SKM-1 (cell line): ENCODE results near the gene KCNV2.

Source experiments
- DNase-seq: peaks from one replicate; lab custom pipeline; 2025; ENCODE audit not compliant: unreplicated experiment; lab: John Stamatoyannopoulos, UW

KCNV2 gene

GRCh38 chr9:2758162-2758897 is 41.0 kb downstream of the KCNV2 start:
- no peak for DNase-seq

- no peak for DNase-seq
Observed at GRCh38 chr9:2758898-2759510, 41.7 kb downstream of the KCNV2 start.

DNA sequence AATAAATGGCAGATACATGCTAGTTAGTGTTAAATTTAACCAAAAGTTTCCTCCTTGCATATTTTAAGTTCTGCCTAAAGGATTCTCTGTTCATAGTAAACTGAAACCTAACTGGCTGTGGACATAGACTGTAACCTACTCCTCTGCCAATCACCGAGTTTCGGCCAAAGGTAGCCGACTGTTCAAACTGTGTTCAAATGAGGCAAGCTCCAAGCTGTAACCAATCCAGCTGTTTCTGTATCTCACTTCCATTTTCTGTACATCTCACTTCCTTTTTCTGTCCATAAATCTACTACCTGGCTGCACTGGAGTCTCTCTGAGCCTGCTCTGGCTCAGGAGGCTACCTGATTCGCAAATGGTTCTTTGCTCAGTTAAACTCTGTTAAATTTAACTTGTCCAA is 44.1 kb downstream of the KCNV2 start:
- DNase-seq: no peak

- peak; percentile 76 for DNase-seq
Observed at GRCh38 chr9:2764353-2764752, 47.0 kb downstream of the KCNV2 start.

DNA sequence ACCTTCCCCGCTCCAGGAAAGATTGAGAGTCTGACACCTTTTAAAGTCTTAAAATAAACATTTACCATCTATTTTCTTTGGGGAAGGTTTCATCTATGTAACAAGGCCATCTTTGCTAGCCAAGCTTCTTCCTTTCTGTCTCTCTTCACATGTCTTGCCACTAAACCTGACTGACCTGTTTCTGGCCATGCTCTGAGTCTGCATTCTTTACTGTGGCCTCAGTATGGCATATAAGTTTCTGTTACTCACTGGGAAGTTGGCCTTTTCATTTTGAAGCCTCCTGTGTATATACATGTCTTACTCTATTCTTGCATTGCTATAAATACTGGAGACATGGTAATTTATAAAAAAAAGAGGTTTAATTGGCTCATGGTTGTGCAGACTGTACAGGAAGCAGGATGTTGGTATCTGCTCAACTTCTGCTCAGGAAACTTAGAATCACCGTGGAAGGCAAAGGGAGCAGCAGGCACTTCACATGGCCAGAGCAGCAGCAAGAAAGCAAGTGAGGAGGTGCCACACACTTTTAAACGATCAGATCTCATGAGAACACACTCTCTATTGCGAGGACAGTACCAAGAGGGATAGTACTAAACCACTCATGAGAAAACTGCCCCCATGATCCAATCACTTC is 48.1 kb downstream of the KCNV2 start:
- no peak for DNase-seq

GRCh38 chr9:2767800-2768677 is 50.7 kb downstream of the KCNV2 start:
- DNase-seq: no peak

DNA sequence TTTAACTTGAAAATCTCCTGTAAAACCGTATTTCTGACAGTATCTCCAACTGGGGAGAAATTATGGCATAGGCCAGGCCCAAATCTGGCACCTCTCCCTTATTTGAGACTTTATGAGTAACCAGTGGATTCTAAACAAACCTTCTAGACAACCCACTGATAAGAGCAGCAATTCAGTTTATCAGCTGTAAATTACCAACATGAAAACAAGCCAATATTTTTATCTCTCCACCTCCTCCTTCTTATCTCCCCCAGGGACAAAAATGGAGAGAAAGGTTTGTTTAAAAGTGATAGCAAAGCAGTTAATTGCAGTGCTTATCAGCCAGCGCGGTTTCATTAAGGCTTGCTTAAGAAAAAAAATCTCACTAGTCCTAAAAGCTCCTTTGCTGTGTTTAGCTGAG is 53.8 kb downstream of the KCNV2 start:
- DNase-seq: no peak

- no peak for DNase-seq
Observed at GRCh38 chr9:2771661-2772060, 54.4 kb downstream of the KCNV2 start.

DNA sequence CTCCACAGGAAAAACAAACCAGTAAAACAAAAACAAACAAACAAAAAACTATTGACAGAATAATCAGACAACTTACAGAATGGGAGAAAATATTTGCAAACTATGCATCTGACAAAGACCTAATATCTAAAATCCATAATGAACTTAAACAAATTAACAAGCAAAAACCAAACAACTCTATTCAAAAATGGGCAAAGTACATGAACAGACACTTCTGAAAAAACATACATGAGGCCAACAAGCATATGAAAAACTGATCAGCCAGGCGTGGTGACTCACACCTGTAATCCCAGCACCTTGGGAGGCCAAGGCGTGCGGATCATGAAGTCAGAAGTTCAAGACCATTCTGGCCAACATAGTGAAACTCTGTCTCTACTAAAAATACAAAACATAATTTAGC is 60.1 kb downstream of the KCNV2 start:
- DNase-seq: no peak

- DNase-seq: no peak
Observed at GRCh38 chr9:2778816-2779215, 61.5 kb downstream of the KCNV2 start.
